Activated CD4-positive, alpha-beta T cell treated with anti-CD3 and anti-CD28 coated beads, Interleukin-2, Interleukin-4, amounts not matched to agents 100 ng/mL and 50 ng/mL, durations not matched to agents 16 hours and 8 hours (primary cell): Measurements from ENCODE around the gene TMEM272.

ENCODE experiments used
- DNase-seq: peaks from one replicate; pipeline ENCODE4 v3.0.0-alpha.2; 2020; ENCODE audit warnings: low spot score

TMEM272 gene

GRCh38 chr13:51780099-51780498, 64.9 kb downstream of the TMEM272 start:
- no peak for DNase-seq

- no peak for DNase-seq
These were observed 66.6 kb downstream of the TMEM272 start for GRCh38 chr13:51778392-51778791.

DNA sequence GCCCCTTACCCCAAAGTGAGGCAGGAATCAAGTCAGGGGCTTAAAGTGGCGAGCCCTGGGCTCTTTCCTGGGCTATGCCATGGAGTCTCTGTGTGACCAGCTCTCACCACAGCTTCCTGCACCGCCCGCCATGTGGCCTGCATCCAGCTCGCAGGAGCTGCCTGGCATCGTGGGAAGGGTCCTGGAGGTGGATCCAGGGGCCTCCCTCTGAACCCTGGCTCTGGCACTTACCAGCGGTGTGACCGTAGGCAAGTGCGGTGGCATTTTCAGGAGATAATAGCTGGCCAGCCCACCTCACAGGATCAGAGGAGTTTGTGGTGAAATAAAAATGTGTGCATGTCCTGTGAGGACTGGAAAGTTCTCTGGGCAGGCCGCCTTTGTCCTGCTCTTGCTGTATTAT, 67.1 kb downstream of the TMEM272 start:
- DNase-seq = no peak

DNA sequence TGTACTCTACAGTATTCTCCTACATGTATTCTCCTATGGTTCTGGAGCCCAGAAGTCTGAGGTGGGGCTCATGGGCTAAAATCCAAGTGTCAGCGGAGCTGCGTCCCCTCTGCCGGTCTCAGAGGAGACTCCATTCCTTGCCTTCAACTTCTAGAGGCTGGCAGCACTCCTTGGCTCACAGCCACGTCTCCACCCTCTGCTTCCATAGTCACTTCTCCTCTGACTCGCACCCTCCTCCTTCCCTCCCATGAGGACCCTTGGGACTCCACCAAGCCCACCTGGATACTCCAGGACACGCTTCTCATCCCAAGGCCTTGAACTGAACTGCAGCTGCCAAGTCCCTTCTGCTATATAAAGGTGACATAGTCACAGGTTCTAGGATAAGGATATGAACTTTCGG, 68.8 kb downstream of the TMEM272 start:
- DNase-seq = no peak

GRCh38 chr13:51773515-51773914, 71.5 kb downstream of the TMEM272 start:
- no peak for DNase-seq

DNA sequence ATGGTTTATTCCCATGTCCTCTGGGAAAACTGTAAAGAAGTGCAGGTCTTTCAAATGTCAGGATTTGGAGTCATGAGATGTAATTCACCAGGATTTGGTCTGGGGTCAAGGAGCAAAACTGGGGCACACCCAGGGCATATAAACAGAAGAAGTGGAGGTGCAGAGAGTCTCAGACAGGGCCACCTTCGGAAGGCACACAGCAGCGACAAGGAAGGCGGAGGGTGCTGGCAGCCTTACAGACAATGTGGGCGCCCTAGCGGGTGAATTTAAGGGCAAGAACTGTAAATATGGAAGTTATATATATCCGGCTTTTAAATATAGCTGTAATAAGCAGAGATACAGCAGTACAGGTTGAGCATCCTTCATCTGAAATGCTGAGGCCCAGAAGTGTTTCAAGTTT, 72.2 kb downstream of the TMEM272 start:
- DNase-seq = no peak

DNA sequence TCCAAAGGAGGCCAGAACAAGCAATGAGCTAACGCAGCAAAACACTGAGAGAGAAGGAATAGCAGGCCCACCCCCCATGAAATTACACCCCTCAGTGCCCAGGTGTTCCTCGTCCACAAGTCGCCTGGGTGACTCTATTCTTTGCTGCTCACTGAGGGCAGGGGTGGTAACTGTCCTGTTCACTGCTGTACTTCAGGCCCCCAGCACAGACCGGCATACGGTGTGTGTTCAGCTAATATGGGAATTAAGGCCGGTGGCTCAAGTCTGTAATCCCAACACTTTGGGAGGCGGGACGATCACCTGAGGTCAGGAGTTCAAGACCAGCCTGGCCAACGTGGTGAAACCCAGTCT, 72.9 kb downstream of the TMEM272 start:
- DNase-seq = no peak

DNA sequence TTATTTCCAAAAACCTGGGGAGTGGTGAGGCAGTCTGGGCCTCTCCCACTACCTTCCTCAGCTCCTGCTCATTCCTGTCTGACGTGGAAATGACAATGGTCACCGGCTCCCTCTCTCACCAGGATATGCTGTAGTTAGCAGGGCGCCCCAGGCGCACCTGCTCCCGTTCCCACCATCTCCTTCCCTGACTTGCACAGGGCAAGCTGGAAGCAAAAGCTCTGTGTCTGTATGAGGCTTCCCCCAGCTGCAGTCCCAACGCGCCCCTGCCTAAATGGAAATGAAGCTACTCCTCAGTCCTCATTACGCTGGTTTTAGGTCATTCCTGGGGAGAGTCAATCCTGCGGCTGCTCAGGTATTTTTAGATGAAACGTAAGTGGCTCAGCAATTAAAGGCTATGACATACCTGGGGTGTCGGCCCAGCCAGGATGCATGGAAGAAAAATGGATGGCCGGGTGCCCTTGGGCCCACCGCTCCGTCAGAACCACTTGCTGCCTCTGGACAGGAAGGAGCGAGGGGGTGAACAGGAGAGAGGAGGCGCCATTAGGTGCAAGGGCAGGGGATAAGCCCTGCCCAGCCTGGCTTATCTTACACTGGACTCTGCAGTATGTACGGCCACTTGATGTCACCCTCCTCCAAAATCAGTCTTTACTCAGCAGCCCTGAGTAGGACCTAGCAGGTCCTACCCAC, 73.4 kb downstream of the TMEM272 start:
- no peak for DNase-seq

GRCh38 chr13:51770681-51771417, 74.1 kb downstream of the TMEM272 start:
- no peak for DNase-seq

DNA sequence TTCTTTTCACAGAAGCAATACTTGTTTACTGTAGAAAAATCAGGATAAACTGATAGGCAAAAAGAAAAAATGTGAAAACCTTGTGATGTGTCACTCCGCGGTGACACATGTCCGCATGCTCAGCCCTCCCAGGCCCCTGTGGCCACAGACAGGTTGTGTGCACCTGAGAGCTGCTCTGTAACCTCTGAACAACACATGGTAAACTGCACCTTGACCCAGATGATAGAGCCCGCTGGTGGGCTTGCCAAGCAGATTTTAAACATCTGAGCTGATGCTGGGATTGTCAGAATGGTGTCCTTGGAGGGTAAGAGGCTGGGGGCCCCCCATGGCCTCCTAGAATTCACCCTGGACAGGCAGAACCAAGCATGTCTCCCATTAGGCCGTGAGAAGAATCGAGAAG, 74.8 kb downstream of the TMEM272 start:
- DNase-seq = no peak

DNA sequence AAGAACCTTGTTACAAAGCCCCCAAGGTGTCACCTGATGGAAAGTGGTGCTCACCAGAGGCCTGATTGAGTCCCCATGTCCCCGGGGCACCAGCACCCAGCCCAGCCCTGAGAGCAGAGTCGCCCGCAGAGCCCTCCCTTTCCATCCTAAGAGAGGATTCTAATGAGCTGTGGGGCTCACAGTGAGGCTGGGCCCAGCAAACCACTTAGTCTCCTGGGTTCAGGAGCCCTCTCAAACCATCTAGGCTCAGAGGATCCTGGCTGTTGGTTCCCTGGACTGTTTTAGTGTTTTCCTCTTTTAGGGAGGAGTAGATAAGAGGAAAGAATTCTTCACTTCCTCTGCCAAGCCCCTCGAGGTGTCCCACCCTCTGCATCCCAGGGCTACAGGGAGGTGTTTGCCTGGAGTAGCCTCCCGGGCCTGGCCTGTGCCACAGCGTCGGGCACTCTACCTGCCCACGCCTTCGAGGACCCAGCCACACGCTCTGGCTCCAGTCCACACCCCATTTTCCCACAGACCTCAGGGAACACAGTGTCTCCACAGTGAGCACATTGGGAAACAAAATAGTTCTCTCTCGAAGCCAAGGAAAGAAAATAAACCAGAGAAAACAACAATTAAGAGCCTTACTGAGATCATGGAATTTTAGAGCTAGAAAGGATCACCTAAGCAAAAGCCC, 75.4 kb downstream of the TMEM272 start:
- no peak for DNase-seq

- no peak for DNase-seq
These were observed 76.0 kb downstream of the TMEM272 start for GRCh38 chr13:51768976-51769375.

GRCh38 chr13:51768378-51768921, 76.5 kb downstream of the TMEM272 start:
- no peak for DNase-seq

DNA sequence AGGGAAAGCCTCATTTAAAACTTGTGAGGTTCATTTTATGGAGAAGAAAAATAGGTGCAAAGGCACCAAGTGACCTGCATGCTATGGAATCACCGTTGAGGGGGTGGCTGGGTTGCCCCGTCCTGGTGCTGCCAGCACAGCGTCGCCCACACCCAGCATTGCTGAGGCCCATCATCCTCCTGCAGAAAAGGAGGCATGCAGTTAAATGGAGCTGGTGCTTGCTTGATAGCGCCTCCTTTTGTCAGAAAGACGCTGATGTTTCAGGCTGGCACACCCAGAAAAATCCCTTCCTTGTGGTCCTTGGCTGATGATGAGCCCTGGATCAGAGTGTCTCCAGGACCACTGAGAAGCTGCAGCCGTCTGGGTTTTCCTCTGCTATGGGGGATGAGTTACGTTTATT, 77.9 kb downstream of the TMEM272 start:
- DNase-seq = no peak

- no peak for DNase-seq
These were observed 79.8 kb downstream of the TMEM272 start for GRCh38 chr13:51765142-51765515.

DNA sequence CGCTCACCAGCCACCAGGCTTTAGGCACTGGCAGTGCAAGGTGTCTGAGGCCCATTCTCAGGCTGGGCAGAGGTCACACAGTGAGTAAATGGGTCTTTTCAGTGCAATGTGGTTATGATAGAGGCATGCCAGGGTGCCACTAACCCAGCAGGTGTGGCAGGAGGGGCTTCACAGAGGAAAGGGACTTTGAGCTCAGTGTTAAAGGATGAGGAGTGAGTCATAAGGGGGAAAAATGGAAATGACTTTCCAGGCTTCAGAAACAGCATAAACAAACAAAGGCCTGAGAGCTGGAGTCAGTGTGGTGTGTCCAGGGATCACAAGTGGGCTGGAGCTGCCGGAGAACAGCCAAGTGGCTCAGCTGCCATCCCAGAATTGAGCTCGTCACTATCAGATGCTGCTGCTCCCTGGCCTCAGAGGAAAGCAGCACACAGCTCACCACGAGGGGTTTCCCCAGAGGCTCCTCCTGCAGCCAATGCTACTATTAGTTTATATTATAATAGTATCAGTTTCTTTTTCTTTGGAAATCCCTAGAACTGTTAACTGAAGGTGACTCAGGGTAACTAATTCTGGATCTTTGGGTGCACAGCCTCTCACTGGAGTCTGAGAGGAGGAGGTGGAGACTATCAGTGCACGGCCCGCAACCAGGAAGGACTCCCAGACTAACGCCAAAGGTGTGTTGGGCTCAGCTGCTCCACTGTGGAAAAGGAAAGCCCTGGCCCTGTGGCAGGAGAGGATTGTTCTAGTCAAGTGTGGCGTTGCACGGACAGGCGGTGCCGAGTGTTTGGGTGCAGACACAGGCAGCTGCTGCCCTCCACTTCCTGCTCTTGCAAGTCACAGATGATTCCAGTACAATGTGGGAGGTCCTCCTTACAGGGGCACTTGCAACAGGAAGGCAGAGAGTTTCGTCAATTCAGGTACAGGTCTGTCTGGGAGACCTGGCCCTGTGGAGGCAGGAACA, 80.5 kb downstream of the TMEM272 start:
- peak; percentile 69 for DNase-seq

DNA sequence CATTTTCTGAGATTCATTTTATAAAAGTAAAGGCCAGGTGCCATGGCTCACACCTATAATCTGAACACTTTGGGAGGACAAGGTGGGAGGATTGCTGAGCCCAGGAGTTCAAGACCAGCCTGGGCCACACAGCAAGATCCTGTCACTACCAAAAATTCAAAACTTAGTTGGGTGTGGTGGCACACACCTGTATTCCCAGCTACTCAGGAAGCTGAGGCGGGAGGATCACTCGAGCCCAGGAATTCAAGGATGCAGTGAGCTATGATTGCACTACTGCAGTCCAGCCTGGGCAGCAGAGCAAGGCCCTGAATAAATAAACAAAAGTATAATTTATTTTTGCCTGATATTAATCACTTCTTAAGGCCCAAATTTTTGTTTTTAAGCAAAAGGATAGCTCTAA, 81.5 kb downstream of the TMEM272 start:
- no peak for DNase-seq
